Parathyroid adenoma (tissue), 2 donors: ENCODE results near the gene PROM1.

Experiments
- H2AFZ ChIP-seq: fragments of 300-600 bp; sonication (generic); one replicate; pipeline ENCODE4 v1.7.0; 2017; ENCODE audit warnings: antibody characterized with exemption, mild to moderate bottlenecking
- H3K27ac ChIP-seq: fragments of 300-600 bp; sonication (generic); one replicate; pipeline ENCODE4 v1.7.0; 2017
- H3K27me3 ChIP-seq: fragments of 300-600 bp; sonication (generic); one replicate; pipeline ENCODE4 v1.7.0; 2017; ENCODE audit warnings: low read length; ENCODE audit not compliant: control insufficient read depth, insufficient read depth
- H3K36me3 ChIP-seq: fragments of 300-600 bp; sonication (generic); one replicate; pipeline ENCODE4 v1.7.0; 2017; ENCODE audit warnings: low read length; ENCODE audit not compliant: control insufficient read depth, insufficient read depth
- H3K4me1 ChIP-seq: fragments of 300-600 bp; sonication (generic); one replicate; pipeline ENCODE4 v1.7.0; 2017; ENCODE audit warnings: control low read depth
- H3K4me2 ChIP-seq: fragments of 300-600 bp; sonication (generic); one replicate; pipeline ENCODE4 v1.7.0; 2017; ENCODE audit warnings: low read length
- H3K4me3 ChIP-seq: fragments of 300-600 bp; sonication (generic); one replicate; pipeline ENCODE4 v1.7.0; 2017; ENCODE audit warnings: low read depth, low read length
- H3K79me2 ChIP-seq: fragments of 300-600 bp; sonication (generic); one replicate; pipeline ENCODE4 v1.7.0; 2017; ENCODE audit warnings: control low read depth
- H3K9ac ChIP-seq: fragments of 300-600 bp; sonication (generic); one replicate; pipeline ENCODE4 v1.7.0; 2017; ENCODE audit warnings: mild to moderate bottlenecking
- H3K9me3 ChIP-seq: fragments of 300-600 bp; sonication (generic); one replicate; pipeline ENCODE4 v1.7.0; 2017; ENCODE audit warnings: low read length; ENCODE audit not compliant: control insufficient read depth
- CTCF ChIP-seq: fragments of 300-600 bp; sonication (generic); IDR thresholded peaks from one replicate; pipeline ENCODE4 v1.7.0; 2017; ENCODE audit warnings: antibody characterized with exemption, mild to moderate bottlenecking
- donor health status: primary hyperparathyroidism.

The PROM1 gene

GRCh38 chr4:16083241-16084191 is at the start of gene PROM1:
Gene PROM1 (minus strand): TSS chr4:16084023. CDS start chr4:16075906, 8,117 bp downstream.
- Histone ChIP-seq H3K9me3 (no peaks in the 10 kb centered on the region), H3K79me2 (no peaks in the 10 kb centered on the region), H3K4me1 (no peaks in the 10 kb centered on the region), H3K4me2 (peak within 1 kb of the TSS; percentile 55), H3K4me3 (peak within 1 kb of the TSS; percentile 29), H3K27me3 (no peaks in the 10 kb centered on the region), H3K27ac (no peak within 1 kb of the TSS), H3K36me3 (no peaks in the 10 kb centered on the region), H3K9ac (no peak within 1 kb of the TSS), H2AFZ (no peak within 1 kb of the TSS)
- no peak for TF ChIP-seq CTCF

DNA sequence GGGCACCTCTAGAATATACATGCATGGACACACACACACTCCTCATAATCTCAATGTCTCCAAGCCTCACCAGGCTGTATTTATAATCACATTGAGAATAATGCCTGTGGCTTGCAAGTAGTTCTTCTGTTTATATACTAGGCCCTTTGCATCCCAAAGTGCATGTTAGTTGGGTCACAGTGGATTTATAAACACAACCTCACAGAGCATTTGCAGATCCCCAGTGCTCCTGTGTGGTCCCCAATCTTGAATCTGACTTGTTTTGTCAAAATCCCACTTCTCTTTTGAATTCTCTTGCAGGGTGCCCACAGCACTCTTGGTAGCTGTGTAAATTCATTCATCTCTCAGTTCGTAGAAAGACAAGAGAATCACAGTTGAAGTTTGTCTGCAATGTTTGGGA is 49.6 kb upstream of the PROM1 start:
- Histone ChIP-seq H3K9me3 (no peaks in the 10 kb centered on the region), H3K4me3 (no peak overlapping the region), H3K4me2 (no peak overlapping the region), H3K9ac (no peak overlapping the region), H3K4me1 (no peaks in the 10 kb centered on the region), H3K27me3 (no peaks in the 10 kb centered on the region), H3K79me2 (no peaks in the 10 kb centered on the region), H3K27ac (no peak overlapping the region), H2AFZ (no peak overlapping the region), H3K36me3 (no peaks in the 10 kb centered on the region)
- no peak for TF ChIP-seq CTCF

DNA sequence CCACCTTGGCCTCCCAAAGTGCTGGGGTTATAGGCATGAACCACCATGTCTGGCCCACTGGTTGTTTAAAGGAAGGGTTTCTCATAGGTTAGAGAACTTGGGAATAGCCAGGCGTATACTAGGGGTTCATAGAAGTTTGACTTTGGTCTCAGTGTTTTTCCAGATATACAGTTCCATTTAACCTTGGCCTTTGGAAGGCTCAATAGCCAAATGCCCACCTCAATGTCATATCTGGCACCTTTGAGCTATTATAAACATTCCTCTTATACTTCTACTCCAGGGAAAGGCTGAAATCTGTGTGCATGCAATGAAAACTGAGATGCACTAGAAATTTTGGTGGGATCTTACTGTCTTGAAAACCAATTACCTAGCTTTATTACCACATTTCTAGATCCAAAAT is 47.5 kb upstream of the PROM1 start:
- Histone ChIP-seq H3K27me3 (no peaks in the 10 kb centered on the region), H3K27ac (no peak overlapping the region), H3K4me3 (no peak overlapping the region), H3K36me3 (no peaks in the 10 kb centered on the region), H3K4me2 (no peak overlapping the region), H3K9ac (no peak overlapping the region), H3K9me3 (no peaks in the 10 kb centered on the region), H2AFZ (no peak overlapping the region), H3K79me2 (no peaks in the 10 kb centered on the region), H3K4me1 (no peaks in the 10 kb centered on the region)
- TF ChIP-seq CTCF, result no peak

- H3K4me2 ChIP-seq, result no peak overlapping the region
- no peak overlapping the region for H2AFZ ChIP-seq
- no peaks in the 10 kb centered on the region for H3K9me3 ChIP-seq
- no peaks in the 10 kb centered on the region for H3K79me2 ChIP-seq
- no peak overlapping the region for H3K27ac ChIP-seq
- no peak overlapping the region for H3K4me3 ChIP-seq
- no peak for TF ChIP-seq CTCF
- no peaks in the 10 kb centered on the region for H3K36me3 ChIP-seq
- H3K9ac ChIP-seq, result no peak overlapping the region
- H3K4me1 ChIP-seq, result no peaks in the 10 kb centered on the region
- H3K27me3 ChIP-seq, result no peaks in the 10 kb centered on the region
Measured at GRCh38 chr4:16129336-16129735, 45.5 kb upstream of the PROM1 start.

DNA sequence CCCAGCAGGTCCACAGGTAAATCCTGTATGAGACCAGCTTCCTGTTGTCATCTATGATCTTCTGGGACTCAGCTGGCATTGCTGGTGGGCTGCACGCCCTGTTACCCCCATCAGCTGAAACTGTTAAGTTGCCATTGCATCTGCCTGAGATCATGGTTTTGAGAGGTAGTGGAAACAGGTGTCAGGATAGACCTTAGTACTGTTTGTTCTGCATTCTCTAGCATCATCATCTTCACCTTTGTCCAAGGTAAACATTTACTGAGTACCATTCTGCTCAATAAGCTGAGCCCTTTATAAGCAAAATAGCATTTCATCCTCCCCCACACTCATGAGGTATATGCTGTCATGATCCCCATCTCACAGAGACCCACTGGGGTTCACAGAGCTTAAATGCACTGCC is 42.9 kb upstream of the PROM1 start:
- H3K9ac ChIP-seq, result no peak overlapping the region
- no peak overlapping the region for H3K27ac ChIP-seq
- no peak overlapping the region for H3K4me3 ChIP-seq
- H3K9me3 ChIP-seq, result no peaks in the 10 kb centered on the region
- no peaks in the 10 kb centered on the region for H3K36me3 ChIP-seq
- no peak for TF ChIP-seq CTCF
- H3K27me3 ChIP-seq, result no peaks in the 10 kb centered on the region
- no peak overlapping the region for H2AFZ ChIP-seq
- H3K4me2 ChIP-seq, result no peak overlapping the region
- no peaks in the 10 kb centered on the region for H3K79me2 ChIP-seq
- H3K4me1 ChIP-seq, result no peaks in the 10 kb centered on the region
